Neural cell (in vitro differentiated cells): Measurements from ENCODE around the gene PAQR3. TPM values are rescaled to one million over a fixed set of nuclear protein-coding genes. Genes with fewer than 3 reads are reported as not detected.

Experiments
- H2AFZ ChIP-seq: fragments of 200-600, 300-800 bp; sonication (generic), shearing (Covaris generic); 2 replicates; pipeline ENCODE4 v1.6.0; 2014; ENCODE audit warnings: low read depth, mild to moderate bottlenecking, antibody characterized with exemption, low read length, moderate library complexity
- H3F3A ChIP-seq: fragments of 200-600 bp; shearing (Covaris generic); 2 replicates; pipeline ENCODE4 v1.6.1; 2016; ENCODE audit warnings: mild to moderate bottlenecking, moderate library complexity, mixed read lengths, antibody characterized with exemption, low read length; ENCODE audit not compliant: insufficient read depth, poor library complexity, severe bottlenecking
- H3K27ac ChIP-seq: fragments of 200-600, 300-800 bp; sonication (generic), shearing (Covaris generic); 2 replicates; pipeline ENCODE4 v1.5.1; 2014; ENCODE audit warnings: mild to moderate bottlenecking, low read length, moderate library complexity
- H3K27me3 ChIP-seq: fragments of 300-800, 200-600 bp; sonication (generic), shearing (Covaris generic); 2 replicates; pipeline ENCODE4 v1.6.0; 2014; ENCODE audit warnings: mild to moderate bottlenecking, low read depth, low read length, moderate library complexity; ENCODE audit not compliant: insufficient read depth
- H3K36me3 ChIP-seq: fragments of 300-800, 200-600 bp; sonication (generic), shearing (Covaris generic); 2 replicates; pipeline ENCODE4 v1.5.1; 2014; ENCODE audit warnings: mild to moderate bottlenecking, antibody characterized with exemption, low read length, moderate library complexity; ENCODE audit not compliant: insufficient read depth
- H3K4me2 ChIP-seq: fragments of 300-800, 200-600 bp; sonication (generic), shearing (Covaris generic); 2 replicates; pipeline ENCODE4 v1.6.0; 2014; ENCODE audit warnings: mild to moderate bottlenecking, low read length
- H3K4me3 ChIP-seq: fragments of 300-800, 200-600 bp; sonication (generic), shearing (Covaris generic); 2 replicates; pipeline ENCODE4 v1.5.1; 2014; ENCODE audit warnings: mild to moderate bottlenecking, low read length, moderate library complexity
- H3K79me2 ChIP-seq: fragments of 200-600 bp; shearing (Covaris generic); replicated peaks from 2 replicates; pipeline ENCODE4 v1.6.0; 2014; ENCODE audit warnings: mild to moderate bottlenecking, low read length, moderate library complexity; ENCODE audit not compliant: insufficient read depth
- H3K9ac ChIP-seq: fragments of 300-800, 200-600 bp; sonication (generic), shearing (Covaris generic); 2 replicates; pipeline ENCODE4 v1.6.1; 2016; ENCODE audit warnings: mild to moderate bottlenecking, low read length, mixed read lengths
- H3K9me2 ChIP-seq: fragments of 200-600 bp; shearing (Covaris generic); 2 replicates; pipeline ENCODE4 v1.6.1; 2016; ENCODE audit warnings: mild to moderate bottlenecking, low read length, mixed read lengths; ENCODE audit not compliant: insufficient read depth
- H3K9me3 ChIP-seq: fragments of 200-600, 300-800 bp; sonication (generic), shearing (Covaris generic); 2 replicates; pipeline ENCODE4 v1.6.1; 2016; ENCODE audit warnings: mild to moderate bottlenecking, mixed run types, low read length, moderate library complexity, mixed read lengths
- H4K20me1 ChIP-seq: fragments of 200-600 bp; shearing (Covaris generic); 2 replicates; pipeline ENCODE4 v1.6.1; 2016; ENCODE audit warnings: mild to moderate bottlenecking, mixed run types; ENCODE audit not compliant: insufficient read depth
- EP300 ChIP-seq: fragments of 450-650 bp; conservative IDR thresholded peaks from 2 replicates; pipeline ENCODE4 v1.6.1; 2014; ENCODE audit warnings: antibody characterized with exemption, mild to moderate bottlenecking, moderate library complexity; ENCODE audit not compliant: poor library complexity, severe bottlenecking
- EZH2 ChIP-seq: fragments of 200-600, 300-800 bp; shearing (Covaris generic), sonication (generic); IDR thresholded peaks from 2 replicates; pipeline ENCODE4 v1.6.1; 2014; ENCODE audit warnings: antibody characterized with exemption, low read length, borderline replicate concordance, mild to moderate bottlenecking; ENCODE audit not compliant: insufficient read depth, poor library complexity, severe bottlenecking
- MXI1 ChIP-seq: fragments of 450-650 bp; conservative IDR thresholded peaks from 2 replicates; pipeline ENCODE4 v1.6.1; 2014; ENCODE audit warnings: antibody characterized with exemption, mild to moderate bottlenecking; ENCODE audit not compliant: poor library complexity, severe bottlenecking
- POLR2AphosphoS5 ChIP-seq: IDR thresholded peaks from 2 replicates; pipeline ENCODE4 v1.6.1; 2012
- RAD21 ChIP-seq: fragments of 450-650 bp; conservative IDR thresholded peaks from 2 replicates; pipeline ENCODE4 v1.6.1; 2014; ENCODE audit warnings: antibody characterized with exemption, mild to moderate bottlenecking, moderate library complexity
- SMC3 ChIP-seq: fragments of 450-650 bp; conservative IDR thresholded peaks from 2 replicates; pipeline ENCODE4 v1.6.1; 2014; ENCODE audit warnings: antibody characterized with exemption, mild to moderate bottlenecking, moderate library complexity; ENCODE audit not compliant: poor library complexity
- TAF1 ChIP-seq: IDR thresholded peaks from 2 replicates; pipeline ENCODE4 v1.6.1; 2012; ENCODE audit warnings: low read depth
- polyA plus RNA-seq: library from polyadenylated mRNA; depleted of rRNA; stranded (reverse); fragments of >200 nt; gene quantifications from 2 replicates; pipeline ENCODE4 v1.2.3, GENCODE V29; 2014
- TF ChIP-seq, protein P1 (sequence below): fragments of 450-650 bp; IDR thresholded peaks from 2 replicates; pipeline ENCODE4 v1.5.1; 2014; ENCODE audit warnings: antibody characterized with exemption, mild to moderate bottlenecking, moderate library complexity; ENCODE audit not compliant: poor library complexity, severe bottlenecking
- TF ChIP-seq, protein P2 (sequence below): IDR thresholded peaks from 2 replicates; pipeline ENCODE4 v1.6.1; 2012; ENCODE audit warnings: borderline replicate concordance

PAQR3 gene
- polyA plus RNA-seq, 1 donor from 2014 or later = 123 TPM

DNA sequence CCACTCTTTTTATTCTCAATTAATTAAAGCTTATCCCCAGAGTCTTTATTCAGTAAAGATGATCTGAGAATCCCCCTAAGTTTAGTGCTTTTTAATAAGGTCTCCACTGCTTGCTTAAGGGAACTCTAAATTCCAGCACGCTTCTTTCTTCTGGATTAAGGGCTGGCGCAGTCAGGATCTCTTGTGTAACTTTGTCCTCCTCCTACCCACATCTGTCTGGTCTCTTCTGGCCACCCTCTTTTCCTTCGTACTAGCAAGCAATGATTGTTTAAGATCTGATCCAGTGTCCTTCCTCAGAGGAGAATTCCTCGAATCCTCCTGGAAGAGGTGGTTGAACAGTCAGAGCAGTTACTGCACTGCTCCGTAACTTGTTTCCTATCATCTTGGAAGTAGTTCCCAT, 14.0 kb upstream of the PAQR3 start:
- Histone ChIP-seq H3K9me3 (no peaks in the 10 kb centered on the region), H4K20me1 (no peaks in the 10 kb centered on the region), H2AFZ (no peak overlapping the region), H3K9ac (no peak overlapping the region), H3K27me3 (no peaks in the 10 kb centered on the region), H3K36me3 (no peaks in the 10 kb centered on the region), H3K9me2 (no peaks in the 10 kb centered on the region), H3F3A (no peaks in the 10 kb centered on the region), H3K4me2 (no peak overlapping the region), H3K27ac (no peak overlapping the region), H3K79me2 (no peaks in the 10 kb centered on the region), H3K4me3 (no peak overlapping the region)
- TF ChIP-seq EZH2 (no peak), RAD21 (no peak)
- TF ChIP-seq, protein P1, sequence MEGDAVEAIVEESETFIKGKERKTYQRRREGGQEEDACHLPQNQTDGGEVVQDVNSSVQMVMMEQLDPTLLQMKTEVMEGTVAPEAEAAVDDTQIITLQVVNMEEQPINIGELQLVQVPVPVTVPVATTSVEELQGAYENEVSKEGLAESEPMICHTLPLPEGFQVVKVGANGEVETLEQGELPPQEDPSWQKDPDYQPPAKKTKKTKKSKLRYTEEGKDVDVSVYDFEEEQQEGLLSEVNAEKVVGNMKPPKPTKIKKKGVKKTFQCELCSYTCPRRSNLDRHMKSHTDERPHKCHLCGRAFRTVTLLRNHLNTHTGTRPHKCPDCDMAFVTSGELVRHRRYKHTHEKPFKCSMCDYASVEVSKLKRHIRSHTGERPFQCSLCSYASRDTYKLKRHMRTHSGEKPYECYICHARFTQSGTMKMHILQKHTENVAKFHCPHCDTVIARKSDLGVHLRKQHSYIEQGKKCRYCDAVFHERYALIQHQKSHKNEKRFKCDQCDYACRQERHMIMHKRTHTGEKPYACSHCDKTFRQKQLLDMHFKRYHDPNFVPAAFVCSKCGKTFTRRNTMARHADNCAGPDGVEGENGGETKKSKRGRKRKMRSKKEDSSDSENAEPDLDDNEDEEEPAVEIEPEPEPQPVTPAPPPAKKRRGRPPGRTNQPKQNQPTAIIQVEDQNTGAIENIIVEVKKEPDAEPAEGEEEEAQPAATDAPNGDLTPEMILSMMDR = no peak

DNA sequence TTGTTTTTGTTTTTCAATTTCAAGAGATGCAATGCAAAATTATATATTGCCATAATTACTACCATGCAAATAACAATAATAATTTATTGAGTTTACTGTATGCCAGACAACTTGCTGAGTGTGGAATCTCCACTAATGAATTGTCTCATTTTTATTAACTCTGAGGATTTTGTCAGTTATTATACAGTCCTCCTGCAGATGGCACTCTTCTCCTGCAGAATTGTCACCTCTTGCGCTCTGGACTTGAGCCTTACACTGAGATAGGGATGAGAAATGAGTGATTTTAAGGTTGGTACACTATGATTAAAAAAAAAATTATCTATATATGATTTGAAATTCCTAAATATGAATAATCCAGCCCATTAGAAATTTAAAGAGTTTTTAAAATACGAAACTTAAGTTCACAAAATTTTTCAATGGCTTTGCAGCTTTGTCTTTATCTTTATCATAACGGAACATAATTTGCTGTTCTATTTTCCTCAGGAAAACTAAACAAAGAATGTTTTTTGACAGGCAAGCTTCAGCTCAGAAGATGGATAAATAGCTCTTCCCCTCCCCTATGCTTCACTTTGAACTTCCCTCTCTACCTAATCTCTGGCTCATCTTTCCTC, 12.7 kb upstream of the PAQR3 start:
- Histone ChIP-seq H3K36me3 (no peaks in the 10 kb centered on the region), H4K20me1 (no peaks in the 10 kb centered on the region), H3F3A (no peaks in the 10 kb centered on the region), H3K4me2 (no peak overlapping the region), H3K9me3 (no peaks in the 10 kb centered on the region), H3K79me2 (no peaks in the 10 kb centered on the region), H3K27ac (no peak overlapping the region), H3K9ac (no peak overlapping the region), H3K27me3 (no peaks in the 10 kb centered on the region), H3K4me3 (no peak overlapping the region), H2AFZ (no peak overlapping the region), H3K9me2 (no peaks in the 10 kb centered on the region)
- TF ChIP-seq EP300 = no peak
- TF ChIP-seq, protein P1 = peak; percentile 88
- TF ChIP-seq, protein P2, sequence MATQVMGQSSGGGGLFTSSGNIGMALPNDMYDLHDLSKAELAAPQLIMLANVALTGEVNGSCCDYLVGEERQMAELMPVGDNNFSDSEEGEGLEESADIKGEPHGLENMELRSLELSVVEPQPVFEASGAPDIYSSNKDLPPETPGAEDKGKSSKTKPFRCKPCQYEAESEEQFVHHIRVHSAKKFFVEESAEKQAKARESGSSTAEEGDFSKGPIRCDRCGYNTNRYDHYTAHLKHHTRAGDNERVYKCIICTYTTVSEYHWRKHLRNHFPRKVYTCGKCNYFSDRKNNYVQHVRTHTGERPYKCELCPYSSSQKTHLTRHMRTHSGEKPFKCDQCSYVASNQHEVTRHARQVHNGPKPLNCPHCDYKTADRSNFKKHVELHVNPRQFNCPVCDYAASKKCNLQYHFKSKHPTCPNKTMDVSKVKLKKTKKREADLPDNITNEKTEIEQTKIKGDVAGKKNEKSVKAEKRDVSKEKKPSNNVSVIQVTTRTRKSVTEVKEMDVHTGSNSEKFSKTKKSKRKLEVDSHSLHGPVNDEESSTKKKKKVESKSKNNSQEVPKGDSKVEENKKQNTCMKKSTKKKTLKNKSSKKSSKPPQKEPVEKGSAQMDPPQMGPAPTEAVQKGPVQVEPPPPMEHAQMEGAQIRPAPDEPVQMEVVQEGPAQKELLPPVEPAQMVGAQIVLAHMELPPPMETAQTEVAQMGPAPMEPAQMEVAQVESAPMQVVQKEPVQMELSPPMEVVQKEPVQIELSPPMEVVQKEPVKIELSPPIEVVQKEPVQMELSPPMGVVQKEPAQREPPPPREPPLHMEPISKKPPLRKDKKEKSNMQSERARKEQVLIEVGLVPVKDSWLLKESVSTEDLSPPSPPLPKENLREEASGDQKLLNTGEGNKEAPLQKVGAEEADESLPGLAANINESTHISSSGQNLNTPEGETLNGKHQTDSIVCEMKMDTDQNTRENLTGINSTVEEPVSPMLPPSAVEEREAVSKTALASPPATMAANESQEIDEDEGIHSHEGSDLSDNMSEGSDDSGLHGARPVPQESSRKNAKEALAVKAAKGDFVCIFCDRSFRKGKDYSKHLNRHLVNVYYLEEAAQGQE = no peak
- no peak for TF ChIP-seq MXI1
- no peak for TF ChIP-seq EZH2
- TF ChIP-seq TAF1 = no peak
- peak; percentile 91 for TF ChIP-seq RAD21
- TF ChIP-seq POLR2AphosphoS5 = no peak
- peak; percentile 89 for TF ChIP-seq SMC3
